Fibroblast of lung (primary cell): ENCODE measurements around the gene IQSEC3. TPM values are rescaled to one million over a fixed set of nuclear protein-coding genes. Genes with fewer than 3 reads are reported as not detected.

Source experiments
- DNase-seq, 2 donors: peaks; one replicate each; pipeline versions ENCODE4 v3.0.0 to v3.0.0-alpha.2; 2010; ENCODE audit warnings: low read depth in 2 of 2
- H2AFZ ChIP-seq: 2 replicates; pipeline ENCODE4 v1.5.1; 2012; ENCODE audit warnings: low read length, control low read depth, inconsistent platforms
- H3K27ac ChIP-seq: 2 replicates; pipeline ENCODE4 v1.5.1; 2011; ENCODE audit warnings: low read length, control low read depth; ENCODE audit not compliant: insufficient read depth
- H3K27me3 ChIP-seq: 2 replicates; pipeline ENCODE4 v1.5.1; 2011; ENCODE audit warnings: mild to moderate bottlenecking, low read length; ENCODE audit not compliant: control insufficient read depth, insufficient read depth
- H3K36me3 ChIP-seq: 2 replicates; pipeline ENCODE4 v1.5.1; 2011; ENCODE audit warnings: low read length; ENCODE audit not compliant: control insufficient read depth, insufficient read depth
- H3K4me1 ChIP-seq: 2 replicates; pipeline ENCODE4 v1.5.1; 2011; ENCODE audit warnings: low read length; ENCODE audit not compliant: control insufficient read depth, insufficient read depth; ENCODE audit errors: extremely low read depth
- H3K4me2 ChIP-seq: 2 replicates; pipeline ENCODE4 v1.5.1; 2011; ENCODE audit warnings: low read length, control low read depth; ENCODE audit not compliant: insufficient read depth; ENCODE audit errors: extremely low read depth
- H3K4me3 ChIP-seq, 4 experiments: fragments of 200-600 bp in 1 of 4; sonication (generic) in 1 of 4; replicated peaks in 1 of 4; 2 replicates each; pipeline ENCODE4 v1.5.1; 2011 to 2016; ENCODE audit warnings: low read length in 4 of 4, low read depth in 3 of 4, mild to moderate bottlenecking in 3 of 4, control low read depth in 2 of 4, inconsistent platforms in 1 of 4, mixed read lengths in 1 of 4; ENCODE audit not compliant: insufficient read depth in 1 of 4; ENCODE audit errors: control extremely low read depth in 1 of 4
- H3K79me2 ChIP-seq: 2 replicates; pipeline ENCODE4 v1.5.1; 2012; ENCODE audit warnings: mild to moderate bottlenecking, low read length, inconsistent platforms; ENCODE audit not compliant: control insufficient read depth, insufficient read depth
- H3K9ac ChIP-seq: 2 replicates; pipeline ENCODE4 v1.5.1; 2011; ENCODE audit warnings: mild to moderate bottlenecking, low read length, control low read depth; ENCODE audit not compliant: insufficient read depth
- H3K9me3 ChIP-seq: 2 replicates; pipeline ENCODE4 v1.5.1; 2012; ENCODE audit warnings: low read depth, low read length; ENCODE audit not compliant: control insufficient read depth, insufficient read depth
- H4K20me1 ChIP-seq: 2 replicates; pipeline ENCODE4 v1.5.1; 2011; ENCODE audit warnings: low read length; ENCODE audit not compliant: control insufficient read depth, insufficient read depth; ENCODE audit errors: extremely low read depth
- EZH2 ChIP-seq: IDR thresholded peaks from 2 replicates; pipeline ENCODE4 v1.5.1; 2012; ENCODE audit warnings: low read length, control low read depth, mild to moderate bottlenecking; ENCODE audit errors: missing control alignments
- polyA plus RNA-seq, 2 donors: library from polyadenylated mRNA; depleted of rRNA in 1 of 2; stranded (reverse) in 1 of 2; unstranded in 1 of 2; fragments of >200 nt; gene quantifications; 2 replicates each; pipeline ENCODE4 v1.2.1, GENCODE V29; 2011 to 2012; ENCODE audit warnings: missing spikeins in 1 of 2
- total RNA-seq: library from RNA; depleted of rRNA; stranded (reverse); fragments of >200 nt; gene quantifications from 2 replicates; pipeline ENCODE4 v1.2.1, GENCODE V29; 2014
- TF ChIP-seq, protein P1 (sequence below), 2 donors: IDR thresholded peaks in 1 of 2; conservative IDR thresholded peaks in 1 of 2; 1 replicate in 1 of 2; 2 replicates in 1 of 2; pipeline ENCODE4 v1.5.1; 2011 to 2012; ENCODE audit warnings: low read length in 2 of 2, control low read depth in 1 of 2, inconsistent platforms in 1 of 2, low read depth in 1 of 2, mild to moderate bottlenecking in 1 of 2

IQSEC3 gene
- total and polyA plus RNA-seq, 2 donors (not counting 1 experiment from before 2014, with no cell fraction given) = 0.14 to 1.3 TPM

DNA sequence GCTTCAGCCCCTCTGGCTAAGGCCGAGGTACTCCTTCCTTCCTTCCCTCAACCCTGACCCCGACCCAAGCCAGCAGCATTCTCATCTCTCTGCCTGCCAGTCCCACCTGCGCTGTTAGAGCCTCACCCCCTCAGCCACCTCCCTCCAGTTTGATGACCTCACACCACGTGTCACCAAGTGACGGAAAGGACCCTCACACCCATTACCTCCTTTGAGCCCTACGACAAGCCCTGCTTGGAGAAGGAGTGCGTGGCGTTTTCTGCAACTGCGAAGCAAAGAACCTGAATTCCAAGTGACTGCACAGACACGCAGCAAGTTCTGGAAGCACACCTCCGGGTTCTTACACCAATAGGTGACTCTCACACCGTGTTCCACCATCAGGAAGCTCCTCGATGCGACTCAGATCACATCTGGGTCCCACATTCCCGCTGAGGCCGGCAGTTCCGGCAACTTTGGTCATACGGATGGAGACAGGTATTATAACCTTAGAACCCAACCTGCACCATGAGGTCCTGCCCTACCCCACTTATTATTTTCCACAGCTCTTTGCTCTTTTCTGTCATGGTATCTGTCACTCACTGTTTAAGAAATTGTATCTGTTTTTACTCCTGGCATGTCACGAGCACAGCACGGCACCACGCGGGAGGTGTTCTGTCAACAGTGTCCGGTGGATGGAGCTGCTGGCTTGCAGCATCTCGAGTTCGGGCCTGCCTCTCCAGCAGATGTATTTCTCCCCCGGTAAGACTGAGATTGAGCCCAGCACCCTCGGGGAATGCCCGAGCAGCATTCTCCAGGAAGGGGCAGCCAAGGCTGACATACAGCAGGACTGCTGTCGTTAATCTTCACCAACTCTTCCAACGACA lies 152.4 kb downstream of the IQSEC3 start:
- H3K79me2 ChIP-seq = no peaks in the 10 kb centered on the region
- H4K20me1 ChIP-seq = no peaks in the 10 kb centered on the region
- no peak overlapping the region for H3K4me3 ChIP-seq
- no peak overlapping the region for H3K4me2 ChIP-seq
- no peak overlapping the region for H3K27ac ChIP-seq
- no peak for DNase-seq
- no peaks in the 10 kb centered on the region for H3K36me3 ChIP-seq
- TF ChIP-seq EZH2 = no peak
- TF ChIP-seq, protein P1, sequence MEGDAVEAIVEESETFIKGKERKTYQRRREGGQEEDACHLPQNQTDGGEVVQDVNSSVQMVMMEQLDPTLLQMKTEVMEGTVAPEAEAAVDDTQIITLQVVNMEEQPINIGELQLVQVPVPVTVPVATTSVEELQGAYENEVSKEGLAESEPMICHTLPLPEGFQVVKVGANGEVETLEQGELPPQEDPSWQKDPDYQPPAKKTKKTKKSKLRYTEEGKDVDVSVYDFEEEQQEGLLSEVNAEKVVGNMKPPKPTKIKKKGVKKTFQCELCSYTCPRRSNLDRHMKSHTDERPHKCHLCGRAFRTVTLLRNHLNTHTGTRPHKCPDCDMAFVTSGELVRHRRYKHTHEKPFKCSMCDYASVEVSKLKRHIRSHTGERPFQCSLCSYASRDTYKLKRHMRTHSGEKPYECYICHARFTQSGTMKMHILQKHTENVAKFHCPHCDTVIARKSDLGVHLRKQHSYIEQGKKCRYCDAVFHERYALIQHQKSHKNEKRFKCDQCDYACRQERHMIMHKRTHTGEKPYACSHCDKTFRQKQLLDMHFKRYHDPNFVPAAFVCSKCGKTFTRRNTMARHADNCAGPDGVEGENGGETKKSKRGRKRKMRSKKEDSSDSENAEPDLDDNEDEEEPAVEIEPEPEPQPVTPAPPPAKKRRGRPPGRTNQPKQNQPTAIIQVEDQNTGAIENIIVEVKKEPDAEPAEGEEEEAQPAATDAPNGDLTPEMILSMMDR (conservative IDR thresholded peaks at IDR 0.05 in 1 of 2, IDR thresholded peaks at IDR 0.05 in 1 of 2; ENCODE audit: low read depth in 1 of 2, low read length in 2 of 2) = no peak
- no peak overlapping the region for H2AFZ ChIP-seq
- H3K27me3 ChIP-seq = peaks cover 9% of the 10 kb centered on the region
- H3K9ac ChIP-seq = no peak overlapping the region
- no peaks in the 10 kb centered on the region for H3K9me3 ChIP-seq
- H3K4me1 ChIP-seq = no peaks in the 10 kb centered on the region

DNA sequence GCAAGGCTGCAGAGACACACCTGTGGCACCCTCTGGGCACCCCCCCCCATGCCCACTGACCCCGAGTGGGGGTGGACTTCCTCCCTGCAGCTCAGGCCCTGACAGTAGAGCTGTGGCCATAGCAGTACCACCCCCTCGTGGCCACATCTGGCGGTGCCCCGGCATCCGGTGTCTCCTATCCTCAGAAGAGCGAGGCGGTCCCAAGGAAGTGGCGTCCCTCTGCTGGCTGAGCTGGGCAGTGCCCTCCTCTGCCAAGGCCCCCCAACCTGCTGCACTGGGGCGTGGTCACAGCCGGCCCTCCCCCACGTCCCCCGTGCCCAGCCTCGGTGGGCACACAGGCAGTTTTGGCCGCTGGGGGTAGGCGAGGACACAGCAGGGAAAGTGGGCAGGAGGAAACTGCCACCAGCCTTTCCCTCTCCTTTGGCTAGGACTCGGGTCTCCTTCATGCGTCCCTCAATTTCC lies 153.4 kb downstream of the IQSEC3 start:
- DNase-seq = peak; percentile 19 to 32
- Histone ChIP-seq H3K4me2 (no peak overlapping the region), H2AFZ (no peak overlapping the region), H3K4me1 (no peaks in the 10 kb centered on the region), H3K9ac (no peak overlapping the region), H3K79me2 (no peaks in the 10 kb centered on the region), H3K9me3 (no peaks in the 10 kb centered on the region), H3K27me3 (peaks cover 9% of the 10 kb centered on the region), H3K27ac (no peak overlapping the region), H4K20me1 (no peaks in the 10 kb centered on the region), H3K36me3 (no peaks in the 10 kb centered on the region), H3K4me3 (no peak overlapping the region)
- no peak for TF ChIP-seq EZH2
- TF ChIP-seq, protein P1 (conservative IDR thresholded peaks at IDR 0.05 in 1 of 2, IDR thresholded peaks at IDR 0.05 in 1 of 2; ENCODE audit: low read depth in 1 of 2, low read length in 2 of 2) = peak; percentile 45 to 54

DNA sequence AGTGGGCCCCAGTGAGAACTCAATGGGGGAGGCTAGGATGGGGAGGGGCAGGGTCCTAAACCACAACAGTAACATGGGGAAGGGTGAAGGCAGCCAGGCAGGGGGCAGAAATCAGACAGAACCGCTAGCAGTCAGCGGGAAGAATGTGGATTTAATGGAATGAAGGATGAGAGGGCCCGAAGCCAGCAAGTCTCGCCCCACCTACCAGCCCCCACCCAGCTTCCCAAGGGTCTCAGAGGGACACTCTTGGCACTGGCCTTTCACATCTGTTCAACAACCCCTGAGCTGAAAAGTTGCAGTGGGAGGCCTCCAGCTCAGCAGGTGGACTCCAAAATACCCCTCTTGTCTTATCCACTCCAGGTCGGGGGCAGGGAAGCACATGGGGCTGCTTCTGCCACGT lies 153.9 kb downstream of the IQSEC3 start:
- H3K4me3 ChIP-seq = no peak overlapping the region
- no peaks in the 10 kb centered on the region for H3K36me3 ChIP-seq
- H3K4me2 ChIP-seq = no peak overlapping the region
- H3K27me3 ChIP-seq = peaks cover 8% of the 10 kb centered on the region
- H4K20me1 ChIP-seq = no peaks in the 10 kb centered on the region
- H3K79me2 ChIP-seq = no peaks in the 10 kb centered on the region
- H3K4me1 ChIP-seq = no peaks in the 10 kb centered on the region
- H2AFZ ChIP-seq = no peak overlapping the region
- DNase-seq = no peak
- TF ChIP-seq EZH2 = no peak
- TF ChIP-seq, protein P1 (conservative IDR thresholded peaks at IDR 0.05 in 1 of 2, IDR thresholded peaks at IDR 0.05 in 1 of 2; ENCODE audit: low read depth in 1 of 2, low read length in 2 of 2) = no peak
- H3K9me3 ChIP-seq = no peaks in the 10 kb centered on the region
- H3K9ac ChIP-seq = no peak overlapping the region
- H3K27ac ChIP-seq = no peak overlapping the region
